ENCODE data around the gene MAX. TPM values are rescaled to one million over a fixed set of nuclear protein-coding genes. Genes with fewer than 3 reads are reported as not detected.

The MAX gene
- total and polyA plus RNA-seq, 11 donors: 42.3 to 102 (median 74.4) TPM

Small RNAs within 50 kb of the gene (microRNA-seq; reads per million reads assigned to microRNA genes)
- 0 to 1.5 (median 0.20) reads per million in 4 donors for gene MIR4706

Other genes with a start within 250 kb of the MAX start
- gene SPTB, start 222.6 kb downstream of the MAX start, total RNA-seq: 100 to 1,000 TPM in 4 of 9 donors, 10 to 100 TPM in 5; 71.6 to 195 (median 93.4) TPM
- gene SPTB, start 222.6 kb downstream of the MAX start, polyA plus RNA-seq: 10 to 100 TPM; 60.3 to 75.2 TPM
- gene CHURC1, start 188.1 kb downstream of the MAX start, total RNA-seq: 100 to 1,000 TPM in 1 of 9 donors, 10 to 100 TPM in 8; 57.2 to 106 (median 77.3) TPM
- gene CHURC1, start 188.1 kb downstream of the MAX start, polyA plus RNA-seq: 10 to 100 TPM; 51.0 to 53.5 TPM
- not detected for gene GPX2, start 159.8 kb downstream of the MAX start, total RNA-seq
- under 1 TPM in 1 of 2 donors, not detected in 1; 0.26 TPM for gene GPX2, start 159.8 kb downstream of the MAX start, polyA plus RNA-seq
- gene RAB15, start 130.2 kb downstream of the MAX start, total RNA-seq: 10 to 100 TPM; 15.2 to 70.4 (median 22.5) TPM
- 10 to 100 TPM; 12.0 to 53.6 TPM for gene RAB15, start 130.2 kb downstream of the MAX start, polyA plus RNA-seq
- gene FNTB, start 115.6 kb downstream of the MAX start, total RNA-seq: 10 to 100 TPM; 13.0 to 20.8 (median 16.7) TPM
- gene FNTB, start 115.6 kb downstream of the MAX start, polyA plus RNA-seq: 10 to 100 TPM; 10.5 to 22.5 TPM